Activated CD8-positive, alpha-beta T cell treated with anti-CD3 and anti-CD28 coated beads, Interleukin-2, amount 10 ng/mL, durations not matched to agents 7 days and 5 days (primary cell): ENCODE results near the gene PCP2. TPM values are rescaled to one million over a fixed set of nuclear protein-coding genes. Genes with fewer than 3 reads are reported as not detected.
A peak's percentile ranks its signal among the peaks of the same experiment; 100 is the strongest.

Source experiments
- ATAC-seq: fragments of 150-1000 bp; cut with Tn5 transposase; one replicate; pipeline ENCODE4 v1.10.0; 2021; ENCODE audit warnings: moderate library complexity
- CTCF ChIA-PET: fragments of 350-600 bp; sonication (Branson Sonifier 250); formaldehyde crosslinking; loops from one replicate; lab custom pipeline; 2021; ENCODE audit warnings: antibody characterized with exemption; lab: Charles Lee
- POLR2A ChIA-PET: fragments of 350-600 bp; sonication (Branson Sonifier 250); formaldehyde crosslinking; loops from one replicate; lab custom pipeline; 2021; ENCODE audit warnings: antibody characterized with exemption; lab: Charles Lee
- DNase-seq: peaks from one replicate; pipeline ENCODE4 v3.0.0-alpha.2; 2020
- H3K27ac Mint-ChIP-seq: one replicate; pipeline ENCODE4 v1.8.0; 2021; ENCODE audit warnings: mild to moderate bottlenecking, mixed read lengths
- H3K27me3 Mint-ChIP-seq: one replicate; pipeline ENCODE4 v1.8.0; 2021; ENCODE audit warnings: low read depth, mixed read lengths
- H3K36me3 Mint-ChIP-seq: one replicate; pipeline ENCODE4 v1.8.0; 2021; ENCODE audit warnings: low read depth, mixed read lengths
- H3K4me1 Mint-ChIP-seq: one replicate; pipeline ENCODE4 v1.8.0; 2021; ENCODE audit warnings: low read depth, mixed read lengths
- H3K4me3 Mint-ChIP-seq: one replicate; pipeline ENCODE4 v1.8.0; 2021; ENCODE audit warnings: mild to moderate bottlenecking, mixed read lengths
- H3K9me3 Mint-ChIP-seq: one replicate; pipeline ENCODE4 v1.8.0; 2022; ENCODE audit warnings: mixed read lengths; ENCODE audit not compliant: insufficient read depth
- total RNA-seq, 2 experiments: library from RNA; stranded (reverse); gene quantifications; one replicate each; pipeline ENCODE4 v1.2.3, GENCODE V29; 2021

Gene PCP2
- total RNA-seq, 2 experiments from 2014 or later: 0.63 to 1.0 TPM

GRCh38 chr19:7658219-7658686 is 24.7 kb upstream of the PCP2 start:
- peaks cover 25% of the 10 kb centered on the region for H3K4me1 Mint-ChIP-seq
- ChIA-PET POLR2A (interaction anchor here (1.2 to 1.3 kb wide), 3 partner anchors 11 to 29 kb away, joined by 3 to 5 read pairs (median 4); partner anchors contain the start of genes PET100, RETN and XAB2), CTCF (interaction anchor here (0.9 to 11.0 kb wide), 5 partner anchors 16 to 211 kb away, joined by 3 to 100 read pairs (median 4); partner anchors contain the start of gene TRAPPC5)
- H3K27me3 Mint-ChIP-seq: peaks cover 2% of the 10 kb centered on the region
- ATAC-seq (peak; percentile 94), DNase-seq (peak; percentile 77)
- H3K9me3 Mint-ChIP-seq: no peaks in the 10 kb centered on the region
- H3K4me3 Mint-ChIP-seq: peak overlapping the region; percentile 68
- peak overlapping the region; percentile 86 for H3K27ac Mint-ChIP-seq
- no peaks in the 10 kb centered on the region for H3K36me3 Mint-ChIP-seq

GRCh38 chr19:7657131-7657751 is 23.7 kb upstream of the PCP2 start:
- Mint-ChIP-seq H3K27ac (peak overlapping the region; percentile 86), H3K27me3 (peaks cover 2% of the 10 kb centered on the region), H3K9me3 (no peaks in the 10 kb centered on the region), H3K4me1 (peaks cover 33% of the 10 kb centered on the region), H3K4me3 (peak overlapping the region; percentile 68), H3K36me3 (no peaks in the 10 kb centered on the region)
- peak; percentile 58 for ATAC-seq
- ChIA-PET POLR2A (interaction anchor here (2.9 kb wide), 1 partner anchor 27 kb away, joined by 12 read pairs; the partner anchor contains the start of genes PET100 and XAB2), CTCF (interaction anchor here (0.7 to 11.0 kb wide), 5 partner anchors 17 to 143 kb away, joined by 3 to 100 read pairs (median 3); partner anchors contain the start of gene TRAPPC5)
- DNase-seq: peak; percentile 58

- H3K9me3 Mint-ChIP-seq: no peaks in the 10 kb centered on the region
- DNase-seq (no peak), ATAC-seq (no peak)
- POLR2A ChIA-PET: interaction anchor here (2.9 kb wide), 1 partner anchor 26 kb away, joined by 12 read pairs; the partner anchor contains the start of genes PET100 and XAB2
- H3K36me3 Mint-ChIP-seq: no peaks in the 10 kb centered on the region
- CTCF ChIA-PET: interaction anchor here (0.8 to 11.0 kb wide), 2 partner anchors 18 to 26 kb away, joined by 3 to 100 read pairs; partner anchors contain the start of gene TRAPPC5
- H3K27ac Mint-ChIP-seq: no peak overlapping the region
- peaks cover 36% of the 10 kb centered on the region for H3K4me1 Mint-ChIP-seq
- no peaks in the 10 kb centered on the region for H3K27me3 Mint-ChIP-seq
- H3K4me3 Mint-ChIP-seq: no peak overlapping the region
Measured at GRCh38 chr19:7655581-7655980, 22.1 kb upstream of the PCP2 start.

- H3K36me3 Mint-ChIP-seq: no peaks in the 10 kb centered on the region
- ATAC-seq (no peak), DNase-seq (no peak)
- no peaks in the 10 kb centered on the region for H3K9me3 Mint-ChIP-seq
- no peak overlapping the region for H3K27ac Mint-ChIP-seq
- peaks cover 36% of the 10 kb centered on the region for H3K4me1 Mint-ChIP-seq
- CTCF ChIA-PET: interaction anchor here (11.0 kb wide), 1 partner anchor 27 kb away, joined by 100 read pairs; the partner anchor contains the start of gene TRAPPC5
- POLR2A ChIA-PET: interaction anchor here (1.0 kb wide), 1 partner anchor 25 kb away, joined by 3 read pairs; the partner anchor contains the start of genes PET100 and XAB2
- H3K27me3 Mint-ChIP-seq: no peaks in the 10 kb centered on the region
- no peak overlapping the region for H3K4me3 Mint-ChIP-seq
Measured at GRCh38 chr19:7654401-7654800, 20.9 kb upstream of the PCP2 start.

- Mint-ChIP-seq H3K27me3 (no peaks in the 10 kb centered on the region), H3K36me3 (peaks cover 3% of the 10 kb centered on the region), H3K4me3 (peak overlapping the region; percentile 58), H3K4me1 (peaks cover 22% of the 10 kb centered on the region), H3K9me3 (no peaks in the 10 kb centered on the region), H3K27ac (peak overlapping the region; percentile 66)
- ATAC-seq (peak; percentile 90), DNase-seq (peak; percentile 91)
- ChIA-PET POLR2A (interaction anchor here (0.8 to 2.7 kb wide), 2 partner anchors 22 to 147 kb away, joined by 3 to 8 read pairs; partner anchors contain the start of genes PET100 and XAB2), CTCF (interaction anchor here (0.6 to 11.0 kb wide), 18 partner anchors 8 to 553 kb away, joined by 3 to 100 read pairs (median 4); partner anchors contain the start of genes PCP2, PET100, RETN and STXBP2)
Measured at GRCh38 chr19:7652061-7652641, 18.6 kb upstream of the PCP2 start.

GRCh38 chr19:7650148-7650547 is 16.6 kb upstream of the PCP2 start:
- no peak overlapping the region for H3K27ac Mint-ChIP-seq

GRCh38 chr19:7648265-7649014 is 14.9 kb upstream of the PCP2 start:
- no peaks in the 10 kb centered on the region for H3K9me3 Mint-ChIP-seq
- peaks cover 12% of the 10 kb centered on the region for H3K36me3 Mint-ChIP-seq
- no peak overlapping the region for H3K4me3 Mint-ChIP-seq
- H3K27ac Mint-ChIP-seq: no peak overlapping the region
- H3K27me3 Mint-ChIP-seq: no peaks in the 10 kb centered on the region
- ChIA-PET POLR2A (interaction anchor here (0.7 to 1.1 kb wide), 3 partner anchors 11 to 36 kb away, joined by 4 read pairs; partner anchors contain the start of gene RETN), CTCF (interaction anchor here (0.8 to 11.0 kb wide), 5 partner anchors 19 to 151 kb away, joined by 3 to 100 read pairs (median 3); partner anchors contain the start of genes PET100, TRAPPC5 and XAB2)
- ATAC-seq (no peak), DNase-seq (no peak)
- peaks cover 12% of the 10 kb centered on the region for H3K4me1 Mint-ChIP-seq

More at GRCh38 chr19:7650148-7650547, 16.6 kb upstream of the PCP2 start:
- no peak for ATAC-seq
- peaks cover 8% of the 10 kb centered on the region for H3K36me3 Mint-ChIP-seq
- H3K4me3 Mint-ChIP-seq: no peak overlapping the region
- no peak for DNase-seq
- ChIA-PET POLR2A (no interaction called here), CTCF (interaction anchor here (3.3 to 11.0 kb wide), 2 partner anchors 12 to 31 kb away, joined by 15 to 100 read pairs; partner anchors contain the start of genes STXBP2 and TRAPPC5)
- no peaks in the 10 kb centered on the region for H3K9me3 Mint-ChIP-seq
- peaks cover 12% of the 10 kb centered on the region for H3K4me1 Mint-ChIP-seq
- H3K27me3 Mint-ChIP-seq: no peaks in the 10 kb centered on the region

GRCh38 chr19:7647156-7647555 is 13.6 kb upstream of the PCP2 start:
- ChIA-PET CTCF (no interaction called here), POLR2A (no interaction called here)
- Mint-ChIP-seq H3K9me3 (no peaks in the 10 kb centered on the region), H3K36me3 (peaks cover 19% of the 10 kb centered on the region), H3K27ac (no peak overlapping the region), H3K4me3 (no peak overlapping the region), H3K27me3 (no peaks in the 10 kb centered on the region), H3K4me1 (peaks cover 6% of the 10 kb centered on the region)
- ATAC-seq: no peak
- DNase-seq: no peak

GRCh38 chr19:7646426-7646700 is 12.8 kb upstream of the PCP2 start:
- Mint-ChIP-seq H3K27me3 (no peaks in the 10 kb centered on the region), H3K4me3 (no peak overlapping the region), H3K27ac (no peak overlapping the region), H3K9me3 (no peaks in the 10 kb centered on the region), H3K36me3 (peaks cover 19% of the 10 kb centered on the region), H3K4me1 (peaks cover 3% of the 10 kb centered on the region)
- ChIA-PET POLR2A (no interaction called here), CTCF (no interaction called here)
- ATAC-seq: no peak
- DNase-seq: no peak

GRCh38 chr19:7645656-7646425 is 12.3 kb upstream of the PCP2 start:
- Mint-ChIP-seq H3K9me3 (no peaks in the 10 kb centered on the region), H3K27me3 (no peaks in the 10 kb centered on the region)
- no peak for DNase-seq

More at GRCh38 chr19:7645656-7646425, 12.3 kb upstream of the PCP2 start:
- Mint-ChIP-seq H3K4me3 (no peak overlapping the region), H3K36me3 (peaks cover 19% of the 10 kb centered on the region), H3K4me1 (peaks cover 3% of the 10 kb centered on the region), H3K27ac (peak overlapping the region; percentile 4)
- POLR2A ChIA-PET: no interaction called here
- CTCF ChIA-PET: no interaction called here
- no peak for ATAC-seq
